Measurements from ENCODE around the gene RPS6KA1.

The RPS6KA1 gene

GRCh38 chr1:26521669-26522030, 7.9 kb upstream of the RPS6KA1 start:
- TF ChIP-seq CTCF (conservative IDR thresholded peaks at IDR 0.05), result no peak
- H3K27ac ChIP-seq, result no peak overlapping the region

GRCh38 chr1:26522073-26522472, 7.5 kb upstream of the RPS6KA1 start:
- H3K27ac ChIP-seq, result no peak overlapping the region
- TF ChIP-seq CTCF (conservative IDR thresholded peaks at IDR 0.05), result no peak

- TF ChIP-seq CTCF (conservative IDR thresholded peaks at IDR 0.05), result no peak
- H3K27ac ChIP-seq, result no peak overlapping the region
Observed at GRCh38 chr1:26524181-26524580, 5.4 kb upstream of the RPS6KA1 start.

- TF ChIP-seq CTCF (conservative IDR thresholded peaks at IDR 0.05), result no peak
- H3K27ac ChIP-seq, result no peak overlapping the region
Observed at GRCh38 chr1:26526287-26526686, 3.3 kb upstream of the RPS6KA1 start.

GRCh38 chr1:26529405-26529654, 231 bp upstream of the RPS6KA1 start:
- H3K27ac ChIP-seq, result peak overlapping the region; percentile 75
- no peak for TF ChIP-seq CTCF (conservative IDR thresholded peaks at IDR 0.05)

- peak overlapping the region; percentile 75 for H3K27ac ChIP-seq
Observed at GRCh38 chr1:26530410-26530894, 891 bp downstream of the RPS6KA1 start.

GRCh38 chr1:26530895-26531598, 1.5 kb downstream of the RPS6KA1 start:
- H3K27ac ChIP-seq, result peak overlapping the region; percentile 75
- TF ChIP-seq CTCF (conservative IDR thresholded peaks at IDR 0.05), result peak; percentile 60

More at GRCh38 chr1:26530410-26530894, 891 bp downstream of the RPS6KA1 start:
- TF ChIP-seq CTCF (conservative IDR thresholded peaks at IDR 0.05), result no peak
